ENCODE measurements around the gene TRAF3.

TRAF3 gene

GRCh38 chr14:102907980-102908730 lies 130.9 kb downstream of the TRAF3 start:
- DNase-seq (ENCODE audit: low read depth, low spot score) = no peak

- no peak for DNase-seq (ENCODE audit: low read depth, low spot score)
Observed at GRCh38 chr14:102908766-102909455, 131.7 kb downstream of the TRAF3 start.

GRCh38 chr14:102909462-102909861 lies 132.2 kb downstream of the TRAF3 start:
- no peak for DNase-seq (ENCODE audit: low read depth, low spot score)

- no peak for DNase-seq (ENCODE audit: low read depth, low spot score)
Observed at GRCh38 chr14:102909911-102910310, 132.7 kb downstream of the TRAF3 start.

- DNase-seq (ENCODE audit: low read depth, low spot score) = no peak
Observed at GRCh38 chr14:102910442-102910841, 133.2 kb downstream of the TRAF3 start.

GRCh38 chr14:102911541-102911951 lies 134.3 kb downstream of the TRAF3 start:
- DNase-seq (ENCODE audit: low read depth, low spot score) = no peak

- no peak for DNase-seq (ENCODE audit: low read depth, low spot score)
Observed at GRCh38 chr14:102911991-102912761, 134.9 kb downstream of the TRAF3 start.

- no peak for DNase-seq (ENCODE audit: low read depth, low spot score)
Observed at GRCh38 chr14:102913341-102914211, 136.3 kb downstream of the TRAF3 start.

- no peak for DNase-seq (ENCODE audit: low read depth, low spot score)
Observed at GRCh38 chr14:102914474-102915291, 137.4 kb downstream of the TRAF3 start.

- DNase-seq (ENCODE audit: low read depth, low spot score) = no peak
Observed at GRCh38 chr14:102915292-102916110, 138.3 kb downstream of the TRAF3 start.

- DNase-seq (ENCODE audit: low read depth, low spot score) = no peak
Observed at GRCh38 chr14:102916347-102917055, 139.3 kb downstream of the TRAF3 start.

- no peak for DNase-seq (ENCODE audit: low read depth, low spot score)
Observed at GRCh38 chr14:102917056-102917385, 139.8 kb downstream of the TRAF3 start.

- DNase-seq (ENCODE audit: low read depth, low spot score) = peak; percentile 22
Observed at GRCh38 chr14:102917469-102918211, 140.4 kb downstream of the TRAF3 start.

- no peak for DNase-seq (ENCODE audit: low read depth, low spot score)
Observed at GRCh38 chr14:102918438-102918837, 141.2 kb downstream of the TRAF3 start.

- DNase-seq (ENCODE audit: low read depth, low spot score) = no peak
Observed at GRCh38 chr14:102920273-102920997, 143.2 kb downstream of the TRAF3 start.

GRCh38 chr14:102920998-102921304 lies 143.7 kb downstream of the TRAF3 start:
- no peak for DNase-seq (ENCODE audit: low read depth, low spot score)

GRCh38 chr14:102922490-102923200 lies 145.4 kb downstream of the TRAF3 start, which contains the start of gene AMN:
TSS of gene AMN (plus strand) at chr14:102922663. CDS start at chr14:102922689, 26 bp downstream.
- no peak for DNase-seq (ENCODE audit: low read depth, low spot score)

Measured in activated CD4-positive, CD25-positive, alpha-beta regulatory T cell treated with anti-CD3 and anti-CD28 coated beads, Interleukin-2, amount 50 U/mL, for 16 hours (primary cell).